PC-9 (cell line): ENCODE measurements around the gene KCNJ15.

ENCODE experiments used
- CTCF ChIP-seq: fragments of 200-600 bp; sonication (generic); conservative IDR thresholded peaks from 2 replicates; pipeline ENCODE4 v1.6.1; 2017; ENCODE audit warnings: mixed run types, antibody characterized with exemption, mild to moderate bottlenecking, moderate library complexity
- EZH2 ChIP-seq: fragments of 200-600 bp; sonication (generic); IDR thresholded peaks from 2 replicates; pipeline ENCODE4 v1.8.0; 2017; ENCODE audit warnings: antibody characterized with exemption, low read depth

- TF ChIP-seq CTCF (no peak), EZH2 (no peak)
These were observed 35.1 kb downstream of the KCNJ15 start for GRCh38 chr21:38291874-38292273.
